OCI-M1 (cell line): ENCODE results near the gene GATA6.

Source experiments
- DNase-seq: peaks from one replicate; lab custom pipeline; 2025; lab: John Stamatoyannopoulos, UW

GATA6 gene

DNA sequence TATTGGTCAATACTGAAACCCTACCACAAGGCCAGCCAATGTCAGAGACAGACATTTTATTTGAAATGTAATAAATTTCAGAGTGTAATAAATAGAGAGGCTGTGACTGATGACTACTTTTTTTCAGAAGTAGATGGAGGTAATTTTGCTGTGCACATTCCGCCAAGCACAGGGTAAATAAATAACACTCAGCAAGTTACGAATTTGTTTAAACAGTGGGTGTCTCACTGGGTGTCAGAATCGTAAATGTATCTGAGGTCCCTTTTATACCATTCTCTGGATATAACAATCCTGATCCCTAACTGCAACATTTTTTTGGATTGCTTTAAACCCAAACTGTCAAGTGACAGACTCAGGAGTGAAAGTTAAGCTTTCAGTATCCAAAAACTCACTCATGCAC is 74.1 kb downstream of the GATA6 start:
- no peak for DNase-seq

GRCh38 chr18:22250026-22250425 is 80.6 kb downstream of the GATA6 start:
- DNase-seq: no peak

DNA sequence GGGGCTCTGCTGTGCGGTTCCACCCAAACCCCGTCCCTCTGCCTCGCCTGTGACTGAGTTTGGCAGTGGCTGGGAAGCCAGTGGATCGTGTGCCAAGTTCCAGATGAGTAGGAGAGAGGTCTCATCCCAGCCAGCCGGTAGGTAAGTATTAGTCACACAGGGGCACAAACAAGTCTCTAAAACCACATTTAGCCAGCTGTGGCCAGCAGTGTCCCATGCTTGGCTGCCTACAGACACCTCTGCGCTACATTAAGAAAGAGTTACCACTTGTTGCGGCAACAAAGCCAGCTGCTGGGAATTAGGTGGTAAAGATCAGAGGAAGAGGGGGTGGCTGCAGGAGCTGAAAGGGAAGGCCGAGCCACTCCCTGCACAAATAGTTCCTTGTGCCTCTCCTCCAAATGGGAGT is 81.2 kb downstream of the GATA6 start:
- no peak for DNase-seq
